ENCODE results near the gene KREMEN1.

The KREMEN1 gene

DNA sequence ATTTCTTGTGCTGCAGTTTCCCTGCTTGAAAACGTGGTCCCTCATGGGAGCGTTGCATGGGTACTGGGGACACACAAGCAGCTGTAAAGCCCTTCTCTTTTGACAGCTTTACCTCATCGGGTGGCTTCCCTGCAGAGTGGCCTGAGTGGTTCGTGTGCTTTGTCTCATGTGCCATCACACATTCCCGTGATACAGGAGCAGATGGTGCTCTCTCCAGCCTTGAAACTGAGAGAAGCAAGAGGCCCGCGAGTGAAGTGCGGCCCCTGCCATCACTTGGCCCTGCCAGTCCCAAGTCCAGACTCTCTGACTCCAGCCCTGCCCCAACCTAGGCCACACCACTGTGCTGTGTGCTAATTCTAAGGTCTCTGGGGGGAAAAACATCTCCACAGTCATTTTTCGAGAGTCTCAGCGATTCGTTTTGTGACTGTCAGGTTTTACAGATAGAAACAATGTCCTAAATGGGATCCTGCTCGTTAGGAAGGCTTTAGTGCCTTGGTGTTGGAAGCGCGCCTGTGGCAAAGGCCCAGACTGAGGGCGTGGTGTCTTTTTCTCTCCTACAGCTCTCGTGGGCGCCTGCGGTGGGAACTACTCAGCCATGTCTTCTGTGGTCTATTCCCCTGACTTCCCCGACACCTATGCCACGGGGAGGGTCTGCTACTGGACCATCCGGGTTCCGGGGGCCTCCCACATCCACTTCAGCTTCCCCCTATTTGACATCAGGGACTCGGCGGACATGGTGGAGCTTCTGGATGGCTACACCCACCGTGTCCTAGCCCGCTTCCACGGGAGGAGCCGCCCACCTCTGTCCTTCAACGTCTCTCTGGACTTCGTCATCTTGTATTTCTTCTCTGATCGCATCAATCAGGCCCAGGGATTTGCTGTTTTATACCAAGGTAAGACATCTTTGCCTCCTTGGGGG lies 64.2 kb downstream of the KREMEN1 start:
- DNase-seq: no peak

DNA sequence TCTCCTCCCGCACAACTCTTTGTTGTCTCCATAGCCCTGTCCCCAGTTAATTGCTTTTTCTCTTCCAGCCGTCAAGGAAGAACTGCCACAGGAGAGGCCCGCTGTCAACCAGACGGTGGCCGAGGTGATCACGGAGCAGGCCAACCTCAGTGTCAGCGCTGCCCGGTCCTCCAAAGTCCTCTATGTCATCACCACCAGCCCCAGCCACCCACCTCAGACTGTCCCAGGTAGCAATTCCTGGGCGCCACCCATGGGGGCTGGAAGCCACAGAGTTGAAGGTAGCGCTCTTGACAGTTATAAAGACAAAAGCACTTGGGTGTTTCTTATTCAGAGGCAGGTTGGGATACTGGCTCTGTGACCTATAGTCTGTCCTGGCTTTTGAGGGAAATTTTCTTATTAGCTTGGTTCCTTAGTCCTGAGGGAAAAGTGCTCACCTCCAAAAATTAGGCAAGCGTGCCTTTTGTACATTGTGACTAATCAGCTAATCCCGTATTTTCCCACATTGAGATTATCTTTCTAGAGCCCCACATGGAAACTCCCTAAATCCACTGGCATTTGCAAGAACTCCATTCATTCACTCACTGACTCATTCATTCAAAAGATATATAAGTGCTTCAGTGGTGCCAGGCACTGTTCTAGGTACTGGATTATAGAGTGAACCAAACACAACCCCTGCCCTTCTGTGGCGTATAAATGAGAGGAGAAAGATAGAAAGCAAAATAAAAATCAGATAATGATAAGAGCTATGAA lies 65.9 kb downstream of the KREMEN1 start:
- no peak for DNase-seq

DNA sequence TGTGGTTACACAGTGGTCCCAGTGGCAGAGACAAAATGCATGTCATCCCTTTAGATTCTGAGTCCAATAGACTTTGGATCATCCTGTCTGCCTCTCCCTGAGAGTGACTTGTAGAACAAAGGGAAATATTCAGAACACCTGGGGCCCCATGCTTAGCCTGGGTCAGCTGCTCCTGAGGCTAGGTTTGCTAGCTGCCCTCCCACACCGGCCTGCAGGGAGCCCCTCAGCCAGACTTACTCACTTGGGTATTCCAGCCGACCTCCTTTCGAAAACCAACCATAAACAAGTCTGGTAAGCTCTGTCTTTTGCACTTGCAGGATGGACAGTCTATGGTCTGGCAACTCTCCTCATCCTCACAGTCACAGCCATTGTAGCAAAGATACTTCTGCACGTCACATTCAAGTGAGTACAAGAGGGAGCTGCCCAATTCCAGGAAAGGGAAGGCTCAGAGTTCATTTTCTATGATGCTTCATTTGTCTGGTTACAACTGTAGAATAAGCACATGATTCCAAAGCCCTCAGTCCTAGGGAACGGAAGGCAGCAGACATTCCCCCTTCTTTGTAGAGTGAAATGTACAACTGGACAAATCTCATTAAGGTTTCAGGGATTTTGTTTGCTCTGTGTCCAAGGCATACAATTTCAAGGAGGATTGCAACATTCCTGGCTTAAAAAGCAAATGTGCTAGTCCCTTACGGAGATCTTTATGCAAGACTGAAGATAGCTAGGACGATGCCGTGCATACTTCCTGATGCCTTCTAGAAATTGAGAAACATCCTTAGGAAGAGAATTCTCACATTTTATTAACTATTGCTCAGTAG lies 67.3 kb downstream of the KREMEN1 start:
- no peak for DNase-seq

DNA sequence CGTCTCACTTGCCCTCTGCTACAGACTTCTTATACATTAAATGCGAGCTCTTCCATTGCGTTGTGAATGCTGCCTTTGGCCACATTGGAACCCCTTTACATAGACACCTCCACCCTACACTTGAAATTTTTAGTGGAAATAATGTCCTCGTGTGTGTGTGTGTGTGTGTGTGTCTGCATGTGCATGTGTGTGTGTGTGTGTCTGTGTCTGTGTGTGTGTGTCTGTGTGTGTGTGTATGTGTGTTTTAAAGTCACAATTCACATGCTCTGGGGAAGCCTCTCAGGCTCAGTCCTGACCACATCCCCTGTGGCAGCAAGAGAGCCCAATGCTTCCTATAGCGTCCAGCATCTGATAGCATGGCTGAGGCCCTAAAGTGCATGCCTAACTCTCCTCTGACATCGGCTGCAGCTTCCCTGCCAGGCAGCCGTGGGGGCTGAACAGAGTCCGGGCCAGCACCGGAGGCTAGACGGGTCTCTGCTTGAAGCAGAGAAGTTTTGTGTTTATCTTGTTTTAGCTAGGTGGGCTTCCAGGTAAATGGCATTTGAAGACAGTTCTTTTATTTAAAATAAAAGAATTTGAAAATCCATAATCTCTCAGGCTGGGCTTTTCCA lies 68.3 kb downstream of the KREMEN1 start:
- no peak for DNase-seq

DNA sequence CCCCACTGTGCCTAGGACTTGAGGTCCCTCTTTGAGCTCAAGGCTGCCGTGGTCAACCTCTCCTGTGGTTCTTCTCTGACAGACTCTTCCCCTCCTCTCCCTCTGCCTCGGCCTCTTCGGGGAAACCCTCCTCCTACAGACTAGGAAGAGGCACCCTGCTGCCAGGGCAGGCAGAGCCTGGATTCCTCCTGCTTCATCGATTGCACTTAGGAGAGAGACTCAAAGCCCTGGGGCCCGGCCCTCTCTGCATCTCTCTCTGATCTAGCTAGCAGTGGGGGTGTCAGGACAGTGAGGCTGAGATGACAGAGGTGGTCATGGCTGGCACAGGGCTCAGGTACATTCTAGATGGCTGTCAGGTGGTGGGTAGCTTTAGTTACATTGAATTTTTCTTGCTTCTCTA lies 69.3 kb downstream of the KREMEN1 start:
- no peak for DNase-seq

DNA sequence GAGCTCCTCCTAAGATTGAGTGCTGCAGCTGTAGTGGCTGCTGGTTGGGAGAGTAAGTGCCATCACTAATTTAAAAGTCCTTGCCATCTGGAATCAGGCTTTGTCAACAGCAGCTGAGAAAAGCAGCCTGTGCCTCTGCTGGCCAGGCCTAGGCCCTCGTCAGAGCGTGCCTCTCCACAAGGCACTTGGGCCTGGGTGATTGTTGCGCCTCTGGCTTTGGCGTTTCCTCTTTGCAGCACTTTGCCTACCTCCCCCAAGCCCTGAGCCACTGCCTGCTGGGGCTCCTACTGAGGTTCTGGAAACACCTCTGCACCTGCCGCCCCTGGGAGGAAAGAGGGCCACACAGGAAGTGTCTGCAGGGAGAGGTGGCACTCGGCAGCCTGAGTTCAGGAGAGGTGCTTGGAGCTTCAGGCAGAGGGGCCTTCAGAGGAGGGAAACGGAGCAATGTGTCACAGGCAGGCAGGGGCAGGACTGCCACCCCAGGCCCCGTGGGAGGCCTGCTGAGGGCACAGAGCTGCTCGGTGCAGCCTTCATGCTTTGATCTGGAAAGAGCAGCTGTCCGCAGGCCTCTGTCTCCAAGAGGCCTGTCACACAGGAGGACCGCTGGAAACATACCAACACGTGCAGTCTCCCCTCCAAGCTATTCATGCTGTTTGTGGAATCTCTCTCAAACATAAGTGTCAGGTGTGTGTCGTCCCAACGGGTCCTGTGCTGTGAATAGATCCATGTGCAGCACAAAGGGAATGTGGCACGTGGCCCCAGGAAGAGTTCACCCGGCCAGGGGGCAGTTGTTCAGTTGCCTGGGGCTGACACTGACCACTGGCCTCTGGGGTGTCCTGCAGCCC lies 71.3 kb downstream of the KREMEN1 start:
- DNase-seq: no peak

DNA sequence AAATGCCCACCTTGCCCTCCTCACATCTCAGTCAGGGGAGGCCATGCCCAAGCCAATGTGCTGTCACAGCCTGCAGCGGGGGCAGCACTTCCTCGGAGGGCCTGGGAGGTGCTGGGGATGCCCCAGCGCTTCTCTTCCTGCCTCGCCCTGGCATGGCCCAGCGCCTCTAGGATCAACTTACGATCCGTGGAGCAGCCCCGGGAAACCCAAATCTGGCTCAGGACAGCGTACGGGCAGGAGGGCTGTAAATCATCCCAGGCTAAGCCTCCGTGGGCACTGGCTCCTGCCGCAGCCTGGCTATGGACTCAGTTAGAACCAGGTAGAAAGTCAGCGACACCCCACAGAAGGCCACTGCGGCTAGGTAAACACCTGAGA lies 71.9 kb downstream of the KREMEN1 start:
- DNase-seq: no peak

DNA sequence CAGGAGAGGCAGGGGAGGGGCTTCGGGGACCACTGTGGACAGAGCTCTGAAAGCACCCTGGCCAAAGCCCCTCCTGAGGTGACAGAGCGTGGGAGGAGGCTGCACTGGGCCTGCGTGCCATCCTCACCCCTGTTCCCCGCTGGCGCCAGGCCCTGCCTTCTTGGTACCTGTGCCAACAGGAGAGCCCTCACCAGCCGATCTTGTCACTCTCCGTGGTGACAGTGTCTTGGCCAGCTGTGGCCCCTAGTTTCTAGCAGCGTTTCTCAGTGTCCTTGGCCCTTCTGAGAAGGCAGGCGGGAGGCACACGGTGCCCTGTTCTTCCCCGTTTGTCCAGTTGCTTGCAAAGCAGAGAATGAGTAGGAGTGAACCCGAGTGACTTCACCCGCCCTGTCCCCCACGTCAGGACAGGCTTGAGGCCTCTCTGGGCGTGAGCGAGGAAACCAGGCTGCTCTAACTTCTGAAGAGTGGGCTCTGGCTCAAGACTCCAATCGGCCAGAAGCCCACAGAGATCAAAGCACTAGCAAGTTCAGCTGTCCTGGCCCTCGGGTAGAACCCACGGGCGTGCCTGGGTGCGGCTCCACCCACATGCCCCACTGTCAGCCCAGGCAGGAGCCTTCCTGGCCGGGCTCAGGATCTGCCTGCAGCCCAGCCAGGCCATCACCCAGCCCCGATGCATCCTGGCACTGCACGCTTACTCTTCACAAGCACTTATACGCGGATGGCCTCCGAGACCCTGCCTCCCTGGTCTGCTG lies 72.7 kb downstream of the KREMEN1 start:
- no peak for DNase-seq

DNA sequence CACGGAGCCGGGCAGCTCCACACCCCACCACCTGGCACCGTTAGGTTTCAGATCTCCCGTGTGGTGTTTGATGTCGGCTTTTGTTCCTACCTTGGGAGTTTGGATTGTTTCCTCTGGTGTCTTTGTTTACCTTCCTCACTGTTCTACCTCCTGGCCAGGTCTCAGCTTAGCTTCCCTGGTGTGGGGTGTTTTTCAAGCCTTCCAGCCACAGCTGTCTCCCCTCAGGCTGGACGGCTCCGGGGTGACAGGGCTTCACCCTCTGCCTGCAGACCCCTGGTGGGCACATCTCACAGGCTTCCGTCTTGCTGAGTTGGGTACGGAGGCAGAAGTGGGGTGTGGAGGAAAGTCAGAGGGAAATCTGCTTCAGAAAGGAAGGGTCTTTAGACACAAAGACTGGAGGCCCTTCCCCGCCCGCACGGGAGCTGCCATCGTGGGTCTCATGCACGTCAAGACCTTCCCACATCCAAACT lies 73.3 kb downstream of the KREMEN1 start:
- no peak for DNase-seq

DNA sequence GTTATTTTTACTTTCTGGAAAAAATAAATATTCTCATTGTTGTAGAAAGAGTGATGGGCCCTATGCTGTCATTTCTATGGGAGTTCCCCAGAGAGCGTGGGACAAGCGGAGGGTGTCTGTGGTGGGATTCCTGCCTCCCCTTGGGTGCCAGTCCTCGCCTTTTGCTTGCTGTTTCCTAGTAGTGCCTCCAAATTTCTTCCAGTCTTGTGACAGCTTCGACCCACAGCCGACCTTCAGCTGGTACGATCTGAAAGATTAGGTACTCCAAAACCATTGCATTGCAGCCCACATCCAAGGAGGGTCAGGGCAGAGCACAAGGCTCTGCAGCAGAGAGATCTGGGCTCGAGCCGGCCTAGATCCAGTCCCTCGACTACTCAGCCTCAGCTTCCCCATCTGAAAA lies 73.9 kb downstream of the KREMEN1 start:
- no peak for DNase-seq

DNA sequence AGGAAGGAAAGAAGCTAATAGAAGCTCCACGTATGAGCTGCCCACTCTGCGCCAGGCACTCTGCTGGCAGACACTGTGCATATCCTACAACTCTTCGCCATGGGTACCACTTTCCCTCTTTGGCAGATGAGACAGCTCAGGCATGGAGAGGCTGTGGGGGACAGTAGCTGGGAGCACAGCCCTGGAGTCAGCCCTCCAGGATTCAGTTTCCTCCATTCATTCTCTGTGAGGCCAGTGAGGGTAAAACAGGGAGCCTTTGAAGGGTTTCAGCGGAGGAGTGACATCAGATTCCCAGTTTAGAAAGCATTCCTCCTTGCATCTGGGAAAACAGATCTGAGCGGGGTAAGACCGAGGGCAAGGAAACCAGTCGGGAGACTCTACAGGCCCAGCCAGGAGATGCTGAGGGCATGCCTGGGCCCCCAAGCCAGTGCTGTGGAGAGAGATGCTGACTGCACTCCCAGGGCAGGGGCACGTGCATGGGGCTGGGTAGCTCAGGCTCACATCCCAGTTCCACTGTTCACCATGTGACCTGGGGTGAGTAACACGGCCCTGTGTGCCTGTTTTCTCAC lies 74.6 kb downstream of the KREMEN1 start:
- DNase-seq: no peak

DNA sequence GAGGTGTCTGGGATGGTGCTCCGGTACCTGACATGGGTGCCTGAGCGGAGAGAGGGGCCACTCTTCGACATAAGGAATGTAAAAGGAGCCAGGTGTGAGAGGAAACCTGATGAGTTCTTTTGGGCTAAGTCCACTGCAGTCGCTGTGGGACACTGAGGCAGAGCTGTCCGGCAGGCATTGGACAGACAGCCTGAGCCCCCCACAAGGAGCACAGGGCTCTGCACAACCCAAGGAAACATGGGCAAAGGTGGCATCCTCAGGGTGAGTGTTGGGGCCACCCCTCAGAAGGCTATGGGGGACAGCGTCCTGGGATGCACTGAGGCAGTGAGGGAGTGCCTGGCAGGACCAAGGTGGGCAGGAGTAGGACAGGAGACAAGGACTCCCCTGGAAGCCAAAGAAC lies 75.2 kb downstream of the KREMEN1 start:
- no peak for DNase-seq

DNA sequence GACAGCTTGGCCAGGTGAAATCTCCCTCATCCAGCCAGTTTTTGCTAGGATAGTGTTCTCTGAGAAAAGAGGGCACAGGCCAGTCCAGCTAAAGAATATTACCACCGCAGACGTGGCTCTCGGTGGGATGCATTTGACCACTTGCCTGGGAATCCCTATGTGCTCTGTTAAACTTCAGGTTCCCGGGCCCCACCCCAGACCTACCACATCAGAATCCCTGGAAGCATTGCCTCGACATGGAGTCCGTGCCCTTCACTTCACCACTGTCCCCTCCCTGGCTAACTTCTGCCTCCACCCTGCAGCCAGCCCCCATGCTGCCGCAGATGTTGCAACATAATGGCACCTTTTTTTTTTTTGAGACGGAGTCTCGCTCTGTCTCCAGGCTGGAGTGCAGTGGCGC lies 76.0 kb downstream of the KREMEN1 start:
- no peak for DNase-seq

DNA sequence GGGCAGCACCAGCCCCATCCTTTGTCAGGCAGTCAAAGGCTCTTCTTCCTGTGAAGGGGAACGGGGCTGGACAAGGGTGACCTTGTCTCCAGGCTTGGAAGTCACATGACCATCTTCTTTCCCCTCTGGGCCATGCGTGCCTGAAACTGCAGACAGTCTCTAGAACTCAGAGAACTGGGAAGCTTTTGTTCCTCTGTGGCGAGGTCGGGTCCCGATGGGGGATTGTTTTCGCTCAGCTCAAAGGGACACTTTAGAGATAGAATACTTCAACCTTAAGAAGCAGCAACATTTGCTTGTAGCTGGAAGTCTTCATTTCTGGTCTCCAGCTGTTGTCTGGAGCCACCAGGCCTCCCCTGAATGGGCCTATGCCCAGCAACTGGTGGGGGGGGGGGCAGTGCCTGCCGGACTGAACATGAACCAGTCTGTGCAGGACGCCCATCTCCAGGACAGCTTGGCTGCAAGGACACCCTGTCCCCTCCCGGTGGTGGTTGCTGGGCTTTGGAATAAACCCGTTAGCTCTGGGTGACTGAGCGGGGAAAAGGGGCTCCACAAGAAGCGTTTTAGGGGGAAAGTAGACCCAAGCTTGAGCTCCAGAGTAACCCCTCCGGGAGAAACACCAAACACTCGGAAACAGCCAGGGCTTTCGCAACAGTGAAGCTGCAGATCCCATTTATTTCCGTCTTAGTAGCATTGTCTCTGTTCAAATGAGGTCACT lies 77.2 kb downstream of the KREMEN1 start:
- no peak for DNase-seq

DNA sequence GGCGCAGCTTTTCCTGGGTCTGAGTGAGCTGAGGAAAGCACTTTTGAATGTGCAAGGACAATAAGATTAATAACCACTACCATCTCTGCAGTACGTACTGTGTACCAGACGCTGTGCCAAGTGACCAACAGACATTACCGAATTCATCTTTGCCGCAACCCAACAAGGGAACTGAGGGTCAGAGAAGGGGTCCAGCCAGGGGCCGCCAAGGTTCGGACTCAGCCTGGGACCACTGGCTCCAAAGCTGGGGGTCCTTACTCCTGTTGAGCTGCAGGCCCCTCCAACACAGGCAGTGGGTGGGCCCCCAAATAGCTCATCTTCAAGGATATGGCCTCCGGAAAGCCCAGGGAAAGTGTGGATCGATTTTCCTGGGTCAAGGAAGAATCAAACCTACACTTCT lies 77.9 kb downstream of the KREMEN1 start:
- no peak for DNase-seq

DNA sequence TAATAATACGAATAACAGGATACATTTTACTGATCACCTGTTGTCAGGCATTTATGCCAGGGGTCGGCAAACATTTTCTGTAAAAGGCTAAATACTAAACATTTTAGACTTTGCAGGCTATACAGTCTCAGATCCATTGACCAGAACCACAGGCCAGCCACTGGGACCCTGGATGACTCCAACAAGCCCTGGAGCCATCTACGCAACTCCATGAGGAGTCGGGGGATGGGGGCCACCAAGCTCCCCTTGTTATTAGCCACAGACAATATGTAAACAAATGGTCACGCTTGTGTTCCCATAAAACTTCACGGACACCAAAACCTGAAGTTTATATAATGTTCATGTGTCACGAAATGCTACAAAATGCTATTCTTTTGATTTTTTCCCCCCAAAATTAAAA lies 78.5 kb downstream of the KREMEN1 start:
- no peak for DNase-seq

DNA sequence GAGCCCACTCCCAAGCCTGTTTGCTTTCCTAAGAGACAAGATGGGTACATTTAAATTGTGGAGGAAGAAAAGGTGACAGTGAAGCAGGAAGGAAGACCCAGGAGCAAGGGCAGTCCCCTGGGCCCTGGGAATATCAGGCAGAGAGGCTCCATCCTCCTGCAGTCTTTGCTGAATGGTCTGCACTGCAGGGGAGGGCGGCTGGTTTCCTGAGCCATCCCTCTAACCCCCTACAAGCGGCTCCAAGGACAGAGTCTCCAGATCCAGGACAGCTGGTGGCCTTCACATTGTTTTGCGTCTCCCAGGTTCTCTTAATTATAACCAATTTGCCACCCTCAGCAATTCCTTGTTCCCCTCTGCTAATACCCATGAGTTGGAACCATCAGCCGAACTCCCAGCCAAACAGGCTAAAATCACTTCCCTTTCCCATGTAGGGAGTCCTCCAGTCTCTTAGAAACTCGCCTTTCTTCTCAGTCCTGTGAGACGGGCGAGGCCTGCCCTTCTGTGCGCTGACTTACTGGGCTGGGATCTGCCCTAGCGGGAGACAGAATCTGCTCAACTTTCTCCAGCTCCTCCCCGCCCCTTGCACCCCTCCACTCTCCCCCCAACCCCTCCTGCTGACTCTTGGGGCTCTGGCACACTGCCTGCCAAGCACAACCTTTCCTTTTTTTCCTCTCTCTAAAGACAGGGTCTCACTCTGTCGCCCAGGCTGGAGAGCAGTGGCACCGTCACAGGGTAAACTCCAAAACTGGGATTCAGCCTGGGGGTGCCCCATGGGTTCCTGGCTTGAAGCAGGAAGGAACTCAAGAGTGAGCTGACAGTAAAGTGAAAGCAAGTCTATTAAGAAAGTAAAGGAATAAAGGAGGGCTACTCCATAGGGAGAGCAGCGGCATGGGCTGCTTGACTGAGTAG lies 79.5 kb downstream of the KREMEN1 start:
- DNase-seq: no peak

DNA sequence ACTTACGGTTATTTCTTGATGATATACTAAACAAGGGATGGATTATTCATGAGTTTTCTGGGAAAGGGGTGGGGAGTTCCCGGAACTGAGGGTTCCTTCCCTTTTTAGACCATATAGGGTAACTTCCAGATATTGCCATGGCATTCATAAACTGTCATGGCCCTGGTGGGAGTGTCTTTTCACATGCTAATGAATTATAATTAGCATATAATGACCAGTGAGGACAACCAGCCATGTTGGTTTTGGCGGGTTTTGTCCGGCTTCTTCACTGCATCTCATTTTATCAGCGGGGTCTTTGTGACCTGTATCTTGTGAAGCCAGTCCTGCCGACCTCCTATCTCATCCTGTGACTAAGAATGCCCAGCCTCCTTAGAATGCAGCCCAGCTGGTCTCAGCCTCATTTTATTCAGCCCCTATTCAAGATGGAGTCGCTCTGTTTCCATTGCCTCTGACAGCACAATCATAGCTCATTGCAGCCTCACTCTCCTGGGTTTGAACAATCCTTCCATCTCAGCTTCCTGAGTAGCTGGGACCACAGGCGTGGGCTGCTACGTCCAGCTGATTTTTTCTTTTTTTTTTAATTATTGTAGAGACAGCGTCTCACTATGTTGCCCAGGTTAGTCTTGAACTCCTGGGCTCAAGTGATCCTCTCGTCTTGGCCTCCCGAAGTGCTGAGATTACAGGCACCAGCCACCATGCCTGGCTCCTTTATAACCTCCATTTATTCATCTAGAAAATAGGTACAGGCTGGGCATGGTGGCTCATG lies 80.3 kb downstream of the KREMEN1 start:
- DNase-seq: no peak

All from activated CD4-positive, alpha-beta T cell treated with anti-CD3 and anti-CD28 coated beads, Interleukin-2, amount 50 U/mL, for 16 hours (primary cell).